Suprapubic skin (tissue), 4 donors: ENCODE data around the gene ZNF777. TPM values are rescaled to one million over a fixed set of nuclear protein-coding genes. Genes with fewer than 3 reads are reported as not detected.
"Not testable (repeated sequence)": the region's sequence is repeated elsewhere in the genome, so short reads cannot be mapped to it uniquely, and the experiment has no call there.

ENCODE experiments used
- DNase-seq, 2 donors: peaks; one replicate each; pipeline ENCODE4 v3.0.0-alpha.2; 2019; ENCODE audit warnings: low spot score in 2 of 2
- H3K27ac ChIP-seq: fragments of 200-600 bp; sonication (generic); one replicate; pipeline ENCODE4 v1.5.1; 2019
- H3K27me3 ChIP-seq: fragments of 200-600 bp; sonication (generic); one replicate; pipeline ENCODE4 v1.5.1; 2019
- H3K36me3 ChIP-seq: fragments of 200-600 bp; sonication (generic); one replicate; pipeline ENCODE4 v1.5.1; 2019
- H3K4me1 ChIP-seq: fragments of 200-600 bp; sonication (generic); one replicate; pipeline ENCODE4 v1.5.1; 2019
- H3K4me3 ChIP-seq: fragments of 200-600 bp; sonication (generic); one replicate; pipeline ENCODE4 v1.5.1; 2019; ENCODE audit warnings: mild to moderate bottlenecking
- H3K9me3 ChIP-seq: fragments of 200-600 bp; sonication (generic); one replicate; pipeline ENCODE4 v1.5.1; 2019
- CTCF ChIP-seq, 2 donors: fragments of 200-600 bp in 1 of 2; fragments of 450-650 bp in 1 of 2; sonication (generic) in 1 of 2; IDR thresholded peaks; one replicate each; pipeline ENCODE4 v1.5.1; 2016 to 2019; ENCODE audit warnings: antibody characterized with exemption in 2 of 2, mild to moderate bottlenecking in 1 of 2, moderate library complexity in 1 of 2
- EP300 ChIP-seq: sonication (generic); formaldehyde crosslinking; IDR thresholded peaks from one replicate; pipeline ENCODE4 v1.6.1; 2017; ENCODE audit warnings: antibody characterized with exemption
- POLR2A ChIP-seq, 2 donors: fragments of 450-650 bp; IDR thresholded peaks; one replicate each; pipeline ENCODE4 v1.6.1; 2017; ENCODE audit warnings: antibody characterized with exemption in 2 of 2, mild to moderate bottlenecking in 2 of 2, moderate library complexity in 2 of 2
- POLR2AphosphoS5 ChIP-seq, 3 donors: sonication (generic); formaldehyde crosslinking; IDR thresholded peaks; one replicate each; pipeline ENCODE4 v1.6.1; 2017; ENCODE audit warnings: antibody characterized with exemption in 3 of 3
- WGBS: methylation state at CpG from one replicate; pipeline ENCODE4 v1.1.5; 2018; 5-methylcytosine and 5-hydroxymethylcytosine counted together
- total RNA-seq, 4 donors: library from RNA; depleted of rRNA; stranded (reverse); fragments of >200 nt; gene quantifications; one replicate each; pipeline ENCODE4 v1.1.0, GENCODE V29; 2016

The ZNF777 gene
- total RNA-seq, 4 donors from 2014 or later = 11.6 to 16.4 (median 14.9) TPM

GRCh38 chr7:149495785-149496641 lies 35.2 kb upstream of the ZNF777 start:
- no peak overlapping the region for H3K27ac ChIP-seq
- no peaks in the 10 kb centered on the region for H3K27me3 ChIP-seq
- peaks cover 23% of the 10 kb centered on the region for H3K4me1 ChIP-seq
- DNase-seq = peak in 1 of 2 donors; percentile 87
- WGBS = 54% methylated on average over 13 of the region's 13 CpGs
- TF ChIP-seq POLR2AphosphoS5 (IDR thresholded peaks at IDR 0.05) (no peak), EP300 (no peak), CTCF (IDR thresholded peaks at IDR 0.05) (no peak), POLR2A (IDR thresholded peaks at IDR 0.05) (no peak)
- H3K36me3 ChIP-seq = peaks cover 32% of the 10 kb centered on the region
- H3K4me3 ChIP-seq = peak overlapping the region; percentile 54
- H3K9me3 ChIP-seq = no peaks in the 10 kb centered on the region

GRCh38 chr7:149494738-149495368 lies 34.0 kb upstream of the ZNF777 start:
- H3K9me3 ChIP-seq = no peaks in the 10 kb centered on the region
- no peaks in the 10 kb centered on the region for H3K27me3 ChIP-seq
- H3K4me1 ChIP-seq = peaks cover 23% of the 10 kb centered on the region
- peaks cover 43% of the 10 kb centered on the region for H3K36me3 ChIP-seq
- H3K27ac ChIP-seq = no peak overlapping the region
- H3K4me3 ChIP-seq = no peak overlapping the region
- no peak for TF ChIP-seq POLR2A (IDR thresholded peaks at IDR 0.05)
- no peak for DNase-seq
- 83% methylated on average over 6 of the region's 6 CpGs for whole genome bisulfite sequencing

GRCh38 chr7:149493975-149494374 lies 33.1 kb upstream of the ZNF777 start:
- not testable (repeated sequence) for H3K9me3 ChIP-seq, H3K4me3 ChIP-seq, H3K27me3 ChIP-seq, H3K27ac ChIP-seq, DNase-seq
- H3K36me3 ChIP-seq = peaks cover 51% of the 10 kb centered on the region
- H3K4me1 ChIP-seq = peaks cover 23% of the 10 kb centered on the region
- WGBS = 87% methylated on average over 17 of the region's 20 CpGs

- Histone ChIP-seq H3K4me1 (peaks cover 23% of the 10 kb centered on the region), H3K4me3 (no peak overlapping the region), H3K9me3 (no peaks in the 10 kb centered on the region), H3K27me3 (no peaks in the 10 kb centered on the region), H3K36me3 (peaks cover 54% of the 10 kb centered on the region), H3K27ac (no peak overlapping the region)
- WGBS = 98% methylated on average over 9 of the region's 9 CpGs
- TF ChIP-seq POLR2AphosphoS5 (IDR thresholded peaks at IDR 0.05) (no peak), POLR2A (IDR thresholded peaks at IDR 0.05) (no peak)
- no peak for DNase-seq
These were observed 32.5 kb upstream of the ZNF777 start for GRCh38 chr7:149493366-149493765.

GRCh38 chr7:149490083-149490760 lies 29.4 kb upstream of the ZNF777 start:
- H3K4me1 ChIP-seq = peaks cover 3% of the 10 kb centered on the region

More at GRCh38 chr7:149490083-149490760, 29.4 kb upstream of the ZNF777 start:
- peaks cover 82% of the 10 kb centered on the region for H3K36me3 ChIP-seq
- H3K4me3 ChIP-seq = no peak overlapping the region
- H3K27ac ChIP-seq = no peak overlapping the region
- no peaks in the 10 kb centered on the region for H3K9me3 ChIP-seq
- no peaks in the 10 kb centered on the region for H3K27me3 ChIP-seq
- no peak for TF ChIP-seq POLR2AphosphoS5 (IDR thresholded peaks at IDR 0.05)
- TF ChIP-seq POLR2A (IDR thresholded peaks at IDR 0.05) = no peak
- no peak for TF ChIP-seq EP300
- TF ChIP-seq CTCF (IDR thresholded peaks at IDR 0.05) = no peak
- DNase-seq = no peak
- WGBS = 76% methylated on average over 15 of the region's 15 CpGs
